Peyer's patch (tissue), 4 donors: Measurements from ENCODE around the gene APC.

ENCODE experiments used
- CTCF ChIP-seq, 6 experiments: fragments of 450-650 bp in 4 of 6; fragments of 200-600 bp in 2 of 6; sonication (generic) in 1 of 6; IDR thresholded peaks; one replicate each; pipeline ENCODE4 v1.5.1; 2017 to 2019; ENCODE audit warnings: antibody characterized with exemption in 6 of 6, mild to moderate bottlenecking in 3 of 6, moderate library complexity in 1 of 6
- POLR2A ChIP-seq, 2 donors: fragments of 450-650 bp; IDR thresholded peaks; one replicate each; pipeline ENCODE4 v1.5.1; 2017; ENCODE audit warnings: antibody characterized with exemption in 2 of 2, mild to moderate bottlenecking in 2 of 2, moderate library complexity in 2 of 2

- no peak for TF ChIP-seq CTCF (IDR thresholded peaks at IDR 0.05)
- no peak for TF ChIP-seq POLR2A (IDR thresholded peaks at IDR 0.05)
These were observed 18.0 kb downstream of the APC start for GRCh38 chr5:112755703-112756102.
